ENCODE results near the gene ERVK3-1. TPM values are rescaled to one million over a fixed set of nuclear protein-coding genes. Genes with fewer than 3 reads are reported as not detected.
A peak's percentile ranks its signal among the peaks of the same experiment; 100 is the strongest.
"Not testable (repeated sequence)": the region's sequence is repeated elsewhere in the genome, so short reads cannot be mapped to it uniquely, and the experiment has no call there.

The ERVK3-1 gene
- total and polyA plus RNA-seq, 9 donors: 28.8 to 37.1 (median 31.8) TPM

DNA sequence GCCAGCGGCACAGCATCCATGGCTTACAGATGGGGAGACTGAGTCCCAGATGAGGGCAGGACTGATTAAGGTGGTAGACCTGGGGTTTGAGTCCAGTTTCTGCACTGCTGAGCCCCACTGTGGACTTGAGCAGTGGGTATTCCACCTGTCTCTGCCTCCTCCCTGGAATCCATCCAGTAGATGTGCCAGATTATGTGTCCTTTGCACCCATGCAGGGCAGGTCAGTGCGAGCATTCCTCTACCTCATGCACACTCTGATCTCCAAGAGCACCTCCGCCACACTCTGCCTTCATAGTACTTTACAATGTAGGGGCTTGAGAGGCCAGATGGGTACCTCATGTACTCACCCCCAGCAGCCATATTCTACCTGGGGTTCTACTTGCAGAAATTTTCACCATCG lies 31.6 kb downstream of the ERVK3-1 start:
- H3K9me3 ChIP-seq (replicated peaks; ENCODE audit: control insufficient read depth, low read depth, low read length): no peaks in the 10 kb centered on the region
- H3K36me3 ChIP-seq (ENCODE audit: control insufficient read depth, insufficient read depth, low read length): peaks cover 58% of the 10 kb centered on the region
- H3K4me3 ChIP-seq (ENCODE audit: low read length): no peak overlapping the region
- no peaks in the 10 kb centered on the region for H3K4me1 ChIP-seq (ENCODE audit: control insufficient read depth, insufficient read depth, low read length)
- WGBS (ENCODE audit: insufficient coverage): 100% methylated on average over 1 of the region's 4 CpGs
- no peak for DNase-seq
- H3K27ac ChIP-seq (ENCODE audit: low read length): no peak overlapping the region
- H3K27me3 ChIP-seq (ENCODE audit: control insufficient read depth, insufficient read depth, low read length): no peaks in the 10 kb centered on the region

GRCh38 chr19:58338336-58338735 lies 33.2 kb downstream of the ERVK3-1 start:
- no peak overlapping the region for H3K27ac ChIP-seq (ENCODE audit: low read length)
- no peaks in the 10 kb centered on the region for H3K27me3 ChIP-seq (ENCODE audit: control insufficient read depth, insufficient read depth, low read length)
- no peak for DNase-seq
- H3K4me1 ChIP-seq (ENCODE audit: control insufficient read depth, insufficient read depth, low read length): no peaks in the 10 kb centered on the region
- H3K4me3 ChIP-seq (ENCODE audit: low read length): no peak overlapping the region
- WGBS (ENCODE audit: insufficient coverage): 100% methylated on average over 4 of the region's 11 CpGs
- H3K9me3 ChIP-seq (replicated peaks; ENCODE audit: control insufficient read depth, low read depth, low read length): no peaks in the 10 kb centered on the region
- H3K36me3 ChIP-seq (ENCODE audit: control insufficient read depth, insufficient read depth, low read length): peaks cover 58% of the 10 kb centered on the region

DNA sequence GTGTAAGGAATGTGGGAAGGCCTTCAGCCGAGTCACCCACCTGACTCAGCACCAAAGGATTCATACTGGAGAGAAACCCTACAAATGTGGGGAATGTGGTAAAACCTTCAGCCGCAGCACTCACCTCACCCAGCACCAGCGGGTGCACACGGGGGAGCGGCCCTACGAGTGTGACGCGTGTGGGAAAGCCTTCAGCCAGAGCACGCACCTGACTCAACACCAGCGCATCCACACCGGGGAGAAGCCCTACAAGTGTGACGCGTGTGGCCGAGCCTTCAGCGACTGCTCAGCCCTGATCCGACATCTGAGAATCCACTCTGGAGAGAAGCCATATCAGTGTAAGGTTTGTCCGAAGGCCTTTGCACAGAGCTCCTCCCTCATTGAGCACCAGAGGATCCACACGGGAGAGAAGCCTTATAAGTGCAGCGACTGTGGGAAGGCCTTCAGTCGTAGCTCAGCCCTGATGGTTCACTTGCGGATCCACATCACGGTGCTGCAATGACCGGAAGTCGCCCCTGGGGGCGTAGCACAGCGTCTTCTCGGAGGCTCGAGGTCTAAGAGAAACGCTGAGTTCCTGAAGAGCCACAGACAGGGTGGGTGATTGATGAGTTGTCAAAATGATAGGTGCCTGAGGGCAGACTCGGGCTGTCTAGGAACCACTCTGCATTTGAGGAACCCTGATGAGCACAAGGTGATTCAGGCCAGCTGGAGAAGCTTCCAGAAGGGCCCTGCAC lies 33.8 kb downstream of the ERVK3-1 start:
- no peak for DNase-seq
- Histone ChIP-seq H3K27me3 (ENCODE audit: control insufficient read depth, insufficient read depth, low read length) (no peaks in the 10 kb centered on the region), H3K9me3 (replicated peaks; ENCODE audit: control insufficient read depth, low read depth, low read length) (no peaks in the 10 kb centered on the region), H3K4me3 (ENCODE audit: low read length) (no peak overlapping the region), H3K27ac (ENCODE audit: low read length) (no peak overlapping the region), H3K4me1 (ENCODE audit: control insufficient read depth, insufficient read depth, low read length) (no peaks in the 10 kb centered on the region), H3K36me3 (ENCODE audit: control insufficient read depth, insufficient read depth, low read length) (peaks cover 58% of the 10 kb centered on the region)
- 74% methylated on average over 21 of the region's 30 CpGs for WGBS (ENCODE audit: insufficient coverage)

- peaks cover 4% of the 10 kb centered on the region for H3K36me3 ChIP-seq (ENCODE audit: control insufficient read depth, insufficient read depth, low read length)
- no peak for DNase-seq
- H3K4me3 ChIP-seq (ENCODE audit: low read length): no peak overlapping the region
- WGBS (ENCODE audit: insufficient coverage): no CpG with 5 or more reads among the region's 5 CpGs
- no peaks in the 10 kb centered on the region for H3K9me3 ChIP-seq (replicated peaks; ENCODE audit: control insufficient read depth, low read depth, low read length)
- peaks cover 15% of the 10 kb centered on the region for H3K4me1 ChIP-seq (ENCODE audit: control insufficient read depth, insufficient read depth, low read length)
- peaks cover 41% of the 10 kb centered on the region for H3K27me3 ChIP-seq (ENCODE audit: control insufficient read depth, insufficient read depth, low read length)
- no peak overlapping the region for H3K27ac ChIP-seq (ENCODE audit: low read length)
Measured at GRCh38 chr19:58345558-58345957, 40.4 kb downstream of the ERVK3-1 start.

DNA sequence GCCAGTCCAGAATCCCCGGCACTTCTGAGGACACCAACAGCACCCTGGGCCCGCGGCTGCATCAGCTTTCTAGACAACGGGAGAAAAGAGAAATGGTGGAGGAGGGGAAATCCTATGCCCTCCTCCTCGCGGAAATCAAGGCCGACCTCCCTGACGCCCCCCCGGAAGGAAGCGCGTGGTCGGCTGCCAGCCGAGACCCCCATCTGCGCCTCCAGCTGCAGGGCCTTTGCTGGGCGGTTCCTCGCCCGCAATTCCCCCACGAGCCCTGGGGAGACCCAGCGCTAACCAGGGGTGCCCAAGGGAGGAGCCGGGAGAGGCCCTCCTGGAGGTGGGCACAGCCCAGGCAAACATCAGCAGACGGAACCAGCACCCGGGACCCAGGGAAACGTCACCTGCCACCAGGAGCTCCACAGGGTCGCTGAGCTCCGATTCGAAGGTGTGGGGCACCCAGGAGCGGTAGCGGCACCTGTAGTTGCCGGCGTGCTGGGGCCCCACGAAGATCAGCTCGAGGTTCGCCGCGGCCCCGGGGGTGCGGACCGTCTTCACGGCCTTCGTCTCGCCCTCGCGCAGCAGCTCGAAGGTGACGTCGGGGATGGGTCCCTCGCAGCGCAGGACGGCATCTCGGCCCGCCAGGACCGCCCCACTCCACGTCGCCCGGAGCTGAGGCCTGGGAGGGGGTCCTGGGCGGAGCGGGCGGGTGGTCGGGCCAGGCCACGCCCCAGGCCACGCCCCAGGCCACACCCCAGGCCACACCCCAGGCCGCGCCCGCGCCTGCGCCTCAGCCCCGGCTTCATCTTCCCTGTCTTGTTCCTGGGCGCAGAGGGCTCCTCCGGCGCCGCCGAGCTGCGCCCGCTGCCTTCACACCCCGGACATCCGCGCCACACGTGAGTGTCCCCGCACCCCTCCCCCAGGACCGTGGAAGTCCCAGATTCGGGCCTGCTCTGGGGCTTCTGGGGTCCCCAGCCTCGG lies 42.1 kb downstream of the ERVK3-1 start:
- Histone ChIP-seq H3K27me3 (ENCODE audit: control insufficient read depth, insufficient read depth, low read length) (peaks cover 51% of the 10 kb centered on the region), H3K36me3 (ENCODE audit: control insufficient read depth, insufficient read depth, low read length) (no peaks in the 10 kb centered on the region), H3K27ac (ENCODE audit: low read length) (no peak overlapping the region), H3K4me1 (ENCODE audit: control insufficient read depth, insufficient read depth, low read length) (peaks cover 18% of the 10 kb centered on the region), H3K9me3 (replicated peaks; ENCODE audit: control insufficient read depth, low read depth, low read length) (no peaks in the 10 kb centered on the region), H3K4me3 (ENCODE audit: low read length) (peak overlapping the region; percentile 61)
- WGBS (ENCODE audit: insufficient coverage): 2% methylated on average over 75 of the region's 82 CpGs
- DNase-seq: peak; percentile 52

DNA sequence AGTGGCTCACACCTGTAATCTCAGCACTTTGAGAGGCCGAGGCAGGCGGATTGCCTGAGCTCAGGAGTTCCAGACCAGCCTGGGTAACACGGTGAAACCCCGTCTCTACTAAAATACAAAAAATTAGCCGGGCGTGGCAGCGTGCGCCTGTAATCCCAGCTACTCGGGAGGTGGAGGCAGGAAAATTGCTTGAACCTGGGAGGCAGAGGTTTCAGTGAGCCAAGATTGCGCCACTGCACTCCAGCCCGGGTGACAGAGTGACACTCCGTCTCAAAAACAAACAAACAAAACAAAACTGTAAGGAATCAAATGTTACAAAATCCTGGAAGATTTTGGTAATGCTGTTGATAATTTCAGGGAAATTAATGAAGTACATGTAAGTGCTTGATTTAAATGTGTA lies 42.9 kb downstream of the ERVK3-1 start:
- DNase-seq; H3K36me3 ChIP-seq (ENCODE audit: control insufficient read depth, insufficient read depth, low read length); H3K27ac ChIP-seq (ENCODE audit: low read length); H3K9me3 ChIP-seq (replicated peaks; ENCODE audit: control insufficient read depth, low read depth, low read length): not testable (repeated sequence)
- 19% methylated on average over 8 of the region's 12 CpGs for WGBS (ENCODE audit: insufficient coverage)
- Histone ChIP-seq H3K4me1 (ENCODE audit: control insufficient read depth, insufficient read depth, low read length) (peaks cover 18% of the 10 kb centered on the region), H3K27me3 (ENCODE audit: control insufficient read depth, insufficient read depth, low read length) (peaks cover 53% of the 10 kb centered on the region), H3K4me3 (ENCODE audit: low read length) (peak overlapping the region; percentile 61)

- H3K36me3 ChIP-seq (ENCODE audit: control insufficient read depth, insufficient read depth, low read length): peaks cover 3% of the 10 kb centered on the region
- no peak overlapping the region for H3K27ac ChIP-seq (ENCODE audit: low read length)
- H3K4me1 ChIP-seq (ENCODE audit: control insufficient read depth, insufficient read depth, low read length): peaks cover 18% of the 10 kb centered on the region
- 27% methylated on average over 7 of the region's 8 CpGs for WGBS (ENCODE audit: insufficient coverage)
- H3K4me3 ChIP-seq (ENCODE audit: low read length): no peak overlapping the region
- DNase-seq: no peak
- H3K9me3 ChIP-seq (replicated peaks; ENCODE audit: control insufficient read depth, low read depth, low read length): no peaks in the 10 kb centered on the region
- peaks cover 53% of the 10 kb centered on the region for H3K27me3 ChIP-seq (ENCODE audit: control insufficient read depth, insufficient read depth, low read length)
Measured at GRCh38 chr19:58349590-58349989, 44.4 kb downstream of the ERVK3-1 start.

DNA sequence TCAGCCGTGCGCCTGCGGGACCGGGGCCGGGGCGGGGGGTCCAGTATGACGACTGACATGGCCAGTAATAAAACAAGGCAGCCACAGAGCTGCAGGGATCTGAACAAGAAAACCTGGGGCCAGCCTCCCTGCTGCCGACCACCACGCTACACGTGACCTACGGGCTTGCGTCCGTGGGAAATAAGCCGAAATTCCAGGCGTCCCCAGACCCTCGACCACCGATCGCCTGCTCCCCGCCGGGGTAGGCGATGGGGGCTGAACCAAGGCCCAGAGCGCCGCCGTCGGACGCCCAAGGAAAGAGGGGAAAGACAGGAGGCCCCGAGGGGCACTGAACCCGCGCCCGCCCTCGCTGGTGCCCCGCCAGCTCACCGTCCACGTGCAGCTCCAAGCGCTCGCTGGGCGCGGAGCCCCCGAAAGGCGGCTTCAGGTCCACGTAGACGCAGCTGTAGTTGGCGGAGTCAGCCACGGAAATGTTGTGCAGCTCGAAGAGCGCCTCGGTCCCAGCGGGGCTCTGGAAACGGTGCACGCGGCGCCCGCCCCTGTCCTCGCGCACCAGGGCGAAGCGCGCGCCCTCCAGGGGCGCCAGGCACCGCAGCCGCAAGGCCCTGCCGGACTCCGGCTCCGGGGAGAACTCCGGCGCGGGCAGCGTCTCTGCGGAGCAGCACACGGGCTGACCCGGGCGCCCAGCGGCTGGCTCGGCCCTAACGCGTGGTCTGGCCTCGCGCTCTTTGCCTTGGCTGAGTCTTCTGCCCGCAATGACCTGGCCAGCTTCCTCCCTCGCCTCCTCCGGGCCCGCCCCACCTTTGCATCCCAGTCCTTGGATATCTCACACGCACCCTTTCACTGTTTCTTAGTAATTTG lies 45.1 kb downstream of the ERVK3-1 start:
- peak; percentile 36 for DNase-seq
- no peaks in the 10 kb centered on the region for H3K9me3 ChIP-seq (replicated peaks; ENCODE audit: control insufficient read depth, low read depth, low read length)
- peak overlapping the region; percentile 5 for H3K4me3 ChIP-seq (ENCODE audit: low read length)
- 5% methylated on average over 83 of the region's 84 CpGs for WGBS (ENCODE audit: insufficient coverage)
- H3K36me3 ChIP-seq (ENCODE audit: control insufficient read depth, insufficient read depth, low read length): peaks cover 3% of the 10 kb centered on the region
- H3K4me1 ChIP-seq (ENCODE audit: control insufficient read depth, insufficient read depth, low read length): peaks cover 18% of the 10 kb centered on the region
- no peak overlapping the region for H3K27ac ChIP-seq (ENCODE audit: low read length)
- peaks cover 53% of the 10 kb centered on the region for H3K27me3 ChIP-seq (ENCODE audit: control insufficient read depth, insufficient read depth, low read length)

GRCh38 chr19:58350871-58351557 lies 45.8 kb downstream of the ERVK3-1 start:
- H3K36me3 ChIP-seq (ENCODE audit: control insufficient read depth, insufficient read depth, low read length): peaks cover 3% of the 10 kb centered on the region
- WGBS (ENCODE audit: insufficient coverage): 61% methylated on average over 34 of the region's 34 CpGs
- no peak overlapping the region for H3K4me3 ChIP-seq (ENCODE audit: low read length)
- H3K27me3 ChIP-seq (ENCODE audit: control insufficient read depth, insufficient read depth, low read length): peaks cover 54% of the 10 kb centered on the region
- no peak for DNase-seq
- H3K27ac ChIP-seq (ENCODE audit: low read length): no peak overlapping the region
- H3K9me3 ChIP-seq (replicated peaks; ENCODE audit: control insufficient read depth, low read depth, low read length): no peaks in the 10 kb centered on the region
- H3K4me1 ChIP-seq (ENCODE audit: control insufficient read depth, insufficient read depth, low read length): peaks cover 22% of the 10 kb centered on the region

Measured in muscle of leg (tissue), 11 donors.